DOHH2 (cell line): ENCODE data around the gene NUTM2D.
"Not testable (repeated sequence)": the region's sequence is repeated elsewhere in the genome, so short reads cannot be mapped to it uniquely, and the experiment has no call there.

ENCODE experiments used
- H3F3A ChIP-seq: fragments of 200-600 bp; sonication (generic), shearing (Covaris generic); 2 replicates; pipeline ENCODE4 v1.6.0; 2016; ENCODE audit warnings: antibody characterized with exemption, mild to moderate bottlenecking; ENCODE audit not compliant: control insufficient read depth, insufficient read depth
- H3K27ac ChIP-seq: fragments of 200-600 bp; sonication (generic); 2 replicates; pipeline ENCODE4 v1.5.1; 2014; ENCODE audit warnings: low read depth, mild to moderate bottlenecking, low read length, moderate library complexity
- H3K27me3 ChIP-seq: fragments of 200-600 bp; sonication (generic); 2 replicates; pipeline ENCODE4 v1.6.1; 2014; ENCODE audit warnings: mild to moderate bottlenecking, low read length, mixed read lengths; ENCODE audit not compliant: control insufficient read depth
- H3K36me3 ChIP-seq: fragments of 200-600 bp; sonication (generic); 2 replicates; pipeline ENCODE4 v1.6.1; 2014; ENCODE audit warnings: mild to moderate bottlenecking, low read length, moderate library complexity, mixed read lengths; ENCODE audit not compliant: control insufficient read depth
- H3K4me1 ChIP-seq: fragments of 200-600 bp; sonication (generic); 2 replicates; pipeline ENCODE4 v1.6.1; 2014; ENCODE audit warnings: mild to moderate bottlenecking, low read length, mixed read lengths; ENCODE audit not compliant: control insufficient read depth
- H3K4me2 ChIP-seq: fragments of 200-600 bp; sonication (generic); 2 replicates; pipeline ENCODE4 v1.6.0; 2014; ENCODE audit warnings: mild to moderate bottlenecking, low read length, moderate library complexity
- H3K4me3 ChIP-seq: fragments of 200-600 bp; sonication (generic); 2 replicates; pipeline ENCODE4 v1.5.1; 2014; ENCODE audit warnings: mild to moderate bottlenecking, low read length, mixed read lengths
- H3K79me2 ChIP-seq: fragments of 200-600 bp; sonication (generic); 2 replicates; pipeline ENCODE4 v1.6.1; 2014; ENCODE audit warnings: mild to moderate bottlenecking, low read length, mixed read lengths; ENCODE audit not compliant: control insufficient read depth
- H3K9me2 ChIP-seq: fragments of 200-600 bp; sonication (generic); replicated peaks from 2 replicates; pipeline ENCODE4 v1.6.1; 2014; ENCODE audit warnings: mild to moderate bottlenecking, low read length, mixed read lengths; ENCODE audit not compliant: control insufficient read depth
- H3K9me3 ChIP-seq: fragments of 200-600 bp; sonication (generic); 2 replicates; pipeline ENCODE4 v1.6.1; 2014; ENCODE audit warnings: antibody characterized with exemption, low read length, mixed read lengths; ENCODE audit not compliant: control insufficient read depth, insufficient read depth
- H4K20me1 ChIP-seq: fragments of 200-600 bp; sonication (generic); 2 replicates; pipeline ENCODE4 v1.6.0; 2014; ENCODE audit warnings: low read depth, mild to moderate bottlenecking, antibody characterized with exemption, low read length, moderate library complexity; ENCODE audit not compliant: control insufficient read depth, insufficient read depth

Gene NUTM2D

DNA sequence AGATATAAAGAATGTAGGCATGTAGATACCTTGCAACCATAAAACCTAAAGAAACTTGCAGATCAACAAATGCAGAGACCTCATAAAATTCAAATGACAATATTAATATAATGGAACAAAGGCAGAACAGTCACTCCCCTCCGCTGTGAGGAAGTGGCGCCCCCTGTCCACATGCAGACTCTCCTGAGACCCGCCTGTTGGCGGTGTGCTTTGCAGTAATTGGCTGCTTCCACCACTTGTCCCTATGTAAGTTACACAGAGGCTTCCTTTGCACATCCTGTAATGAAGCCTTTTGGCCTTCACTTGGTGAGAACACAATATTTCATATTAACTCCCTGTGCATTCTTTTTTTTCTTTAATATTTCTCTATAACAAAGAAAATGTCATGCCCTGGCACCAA is 21.6 kb downstream of the NUTM2D start:
- not testable (repeated sequence) for H3K36me3 ChIP-seq, H3K9me3 ChIP-seq, H3K79me2 ChIP-seq

DNA sequence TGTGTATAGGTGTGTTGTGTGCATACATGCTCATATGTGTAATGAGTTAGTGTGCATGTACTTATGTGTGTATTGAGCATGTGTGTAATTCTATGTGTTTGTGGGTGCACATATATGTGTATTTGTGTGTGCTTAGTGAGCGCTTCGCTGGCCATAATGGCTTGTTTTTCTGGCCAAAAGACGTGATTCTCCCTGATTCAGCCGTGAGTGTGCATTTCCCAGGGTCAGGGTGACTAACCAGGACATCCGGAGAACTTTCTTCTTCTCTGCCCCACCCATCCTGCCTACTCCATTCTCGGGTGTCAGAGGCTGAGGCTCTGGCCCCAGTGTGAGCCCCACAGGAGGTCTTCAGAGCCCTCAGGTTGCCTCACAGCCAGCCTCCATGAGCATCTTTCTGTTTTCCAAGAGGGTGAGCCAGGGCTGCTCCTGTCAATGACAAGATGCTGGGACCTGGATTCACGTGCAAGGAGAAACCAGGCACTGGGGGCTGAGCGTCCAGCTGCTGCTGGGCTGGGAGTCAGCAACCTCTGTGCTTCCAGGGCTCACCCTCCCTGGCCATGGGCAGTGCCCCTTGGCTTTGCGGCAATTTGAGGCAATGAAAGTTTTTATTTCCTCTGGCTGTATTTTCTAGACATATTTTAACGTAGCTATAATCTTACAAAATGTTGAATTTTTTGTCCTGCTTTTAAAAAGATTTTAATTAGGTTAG is 25.8 kb downstream of the NUTM2D start:
- not testable (repeated sequence) for H3K27me3 ChIP-seq, H3K79me2 ChIP-seq, H3K9me2 ChIP-seq, H3K36me3 ChIP-seq, H3K9me3 ChIP-seq, H3K4me1 ChIP-seq, H3F3A ChIP-seq, H3K4me3 ChIP-seq, H3K4me2 ChIP-seq, H4K20me1 ChIP-seq, H3K27ac ChIP-seq

More for the DNA sequence above, 21.6 kb downstream of the NUTM2D start:
- not testable (repeated sequence) for H3F3A ChIP-seq, H3K27me3 ChIP-seq, H3K4me3 ChIP-seq, H3K27ac ChIP-seq, H3K4me1 ChIP-seq, H3K9me2 ChIP-seq, H3K4me2 ChIP-seq, H4K20me1 ChIP-seq

DNA sequence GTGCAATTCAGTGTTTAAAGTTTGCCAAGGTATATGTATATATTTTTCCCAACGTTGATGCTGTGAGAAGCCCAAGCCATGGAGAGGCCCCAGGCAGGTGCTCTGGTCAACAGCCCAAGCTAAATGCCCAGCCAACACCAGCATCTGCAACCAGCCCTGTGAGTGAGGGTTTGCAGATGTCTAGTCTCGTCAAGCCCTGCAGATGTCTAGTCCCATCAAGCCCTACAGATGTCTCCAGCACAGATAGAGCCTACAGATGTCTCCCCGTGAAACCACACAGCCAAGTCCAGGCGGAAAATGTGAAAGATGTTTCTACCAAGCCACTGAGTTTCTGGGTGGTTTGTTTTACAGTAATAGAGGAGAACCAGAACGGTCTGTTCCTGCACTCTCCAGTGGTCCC is 26.7 kb downstream of the NUTM2D start:
- H3K79me2 ChIP-seq, H3K36me3 ChIP-seq, H3K4me2 ChIP-seq, H3F3A ChIP-seq, H4K20me1 ChIP-seq, H3K9me3 ChIP-seq, H3K27me3 ChIP-seq, H3K27ac ChIP-seq, H3K9me2 ChIP-seq, H3K4me1 ChIP-seq, H3K4me3 ChIP-seq: not testable (repeated sequence)

GRCh38 chr10:87385762-87386360 is 28.3 kb downstream of the NUTM2D start:
- not testable (repeated sequence) for H3K9me2 ChIP-seq

GRCh38 chr10:87391360-87391759 is 33.8 kb downstream of the NUTM2D start:
- not testable (repeated sequence) for H3K9me3 ChIP-seq, H3K4me3 ChIP-seq, H3K4me2 ChIP-seq, H4K20me1 ChIP-seq, H3K36me3 ChIP-seq, H3K79me2 ChIP-seq, H3F3A ChIP-seq, H3K27me3 ChIP-seq, H3K4me1 ChIP-seq, H3K9me2 ChIP-seq, H3K27ac ChIP-seq

More at GRCh38 chr10:87385762-87386360, 28.3 kb downstream of the NUTM2D start:
- H3K79me2 ChIP-seq, H4K20me1 ChIP-seq, H3K4me2 ChIP-seq, H3K4me1 ChIP-seq, H3K4me3 ChIP-seq, H3K27me3 ChIP-seq, H3K36me3 ChIP-seq, H3K27ac ChIP-seq, H3K9me3 ChIP-seq, H3F3A ChIP-seq: not testable (repeated sequence)

DNA sequence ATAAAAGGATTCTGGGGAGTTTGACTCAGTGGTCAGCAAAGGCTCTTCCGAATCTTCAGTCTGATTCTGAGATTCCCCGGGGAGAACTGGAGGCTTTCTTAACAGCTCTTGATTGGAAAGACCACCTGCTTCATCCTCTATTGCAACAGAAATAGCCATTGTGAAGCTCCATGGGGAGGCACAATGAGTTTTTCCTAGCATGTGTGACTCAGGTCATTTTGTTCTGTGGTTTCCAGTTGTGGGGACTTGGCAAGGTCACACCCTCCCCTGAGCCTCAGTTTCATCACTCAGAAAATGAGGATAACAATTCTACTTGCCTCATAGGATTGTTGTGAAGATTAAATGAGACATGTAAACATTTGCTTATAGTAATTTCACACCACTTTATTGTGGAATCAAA is 38.7 kb downstream of the NUTM2D start:
- not testable (repeated sequence) for H3K9me2 ChIP-seq, H3K4me3 ChIP-seq, H3K79me2 ChIP-seq, H3K4me2 ChIP-seq, H4K20me1 ChIP-seq, H3K36me3 ChIP-seq, H3K9me3 ChIP-seq, H3K27me3 ChIP-seq, H3F3A ChIP-seq, H3K4me1 ChIP-seq, H3K27ac ChIP-seq

GRCh38 chr10:87398436-87398835 is 40.9 kb downstream of the NUTM2D start:
- H3F3A ChIP-seq, H4K20me1 ChIP-seq, H3K79me2 ChIP-seq, H3K27ac ChIP-seq, H3K4me2 ChIP-seq, H3K36me3 ChIP-seq, H3K9me3 ChIP-seq, H3K27me3 ChIP-seq, H3K4me1 ChIP-seq, H3K4me3 ChIP-seq, H3K9me2 ChIP-seq: not testable (repeated sequence)

GRCh38 chr10:87407516-87408467 is 50.2 kb downstream of the NUTM2D start:
- not testable (repeated sequence) for H3K27ac ChIP-seq, H3F3A ChIP-seq, H4K20me1 ChIP-seq, H3K4me2 ChIP-seq, H3K27me3 ChIP-seq, H3K9me3 ChIP-seq, H3K9me2 ChIP-seq, H3K4me3 ChIP-seq, H3K36me3 ChIP-seq, H3K79me2 ChIP-seq, H3K4me1 ChIP-seq
